ENCODE results near the gene EIF1AY.

- no peak for TF ChIP-seq POLR2AphosphoS5 (IDR thresholded peaks at IDR 0.05; ENCODE audit: insufficient read depth, low read depth, low read length)
- TF ChIP-seq, protein P1, sequence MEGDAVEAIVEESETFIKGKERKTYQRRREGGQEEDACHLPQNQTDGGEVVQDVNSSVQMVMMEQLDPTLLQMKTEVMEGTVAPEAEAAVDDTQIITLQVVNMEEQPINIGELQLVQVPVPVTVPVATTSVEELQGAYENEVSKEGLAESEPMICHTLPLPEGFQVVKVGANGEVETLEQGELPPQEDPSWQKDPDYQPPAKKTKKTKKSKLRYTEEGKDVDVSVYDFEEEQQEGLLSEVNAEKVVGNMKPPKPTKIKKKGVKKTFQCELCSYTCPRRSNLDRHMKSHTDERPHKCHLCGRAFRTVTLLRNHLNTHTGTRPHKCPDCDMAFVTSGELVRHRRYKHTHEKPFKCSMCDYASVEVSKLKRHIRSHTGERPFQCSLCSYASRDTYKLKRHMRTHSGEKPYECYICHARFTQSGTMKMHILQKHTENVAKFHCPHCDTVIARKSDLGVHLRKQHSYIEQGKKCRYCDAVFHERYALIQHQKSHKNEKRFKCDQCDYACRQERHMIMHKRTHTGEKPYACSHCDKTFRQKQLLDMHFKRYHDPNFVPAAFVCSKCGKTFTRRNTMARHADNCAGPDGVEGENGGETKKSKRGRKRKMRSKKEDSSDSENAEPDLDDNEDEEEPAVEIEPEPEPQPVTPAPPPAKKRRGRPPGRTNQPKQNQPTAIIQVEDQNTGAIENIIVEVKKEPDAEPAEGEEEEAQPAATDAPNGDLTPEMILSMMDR (IDR thresholded peaks at IDR 0.05; ENCODE audit: extremely low read depth in 1 of 2, insufficient read depth in 1 of 2, low read depth in 1 of 2, low read length in 2 of 2): no peak
- TF ChIP-seq POLR2A (IDR thresholded peaks at IDR 0.05; ENCODE audit: low read depth, low read length): no peak
- no peak for TF ChIP-seq EZH2 (IDR thresholded peaks at IDR 0.05; ENCODE audit: borderline replicate concordance, low read depth, low read length, severe bottlenecking)
- no peak for TF ChIP-seq FOS (IDR thresholded peaks at IDR 0.05; ENCODE audit: borderline replicate concordance, insufficient read depth, low read length)
- TF ChIP-seq, protein P2, sequence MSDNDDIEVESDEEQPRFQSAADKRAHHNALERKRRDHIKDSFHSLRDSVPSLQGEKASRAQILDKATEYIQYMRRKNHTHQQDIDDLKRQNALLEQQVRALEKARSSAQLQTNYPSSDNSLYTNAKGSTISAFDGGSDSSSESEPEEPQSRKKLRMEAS (IDR thresholded peaks at IDR 0.05; ENCODE audit: insufficient read depth, insufficient read length): no peak
These were observed 29.5 kb upstream of the EIF1AY start for GRCh38 chrY:20546071-20546470.
